Measurements from ENCODE around the gene ZNF223.

Gene ZNF223

DNA sequence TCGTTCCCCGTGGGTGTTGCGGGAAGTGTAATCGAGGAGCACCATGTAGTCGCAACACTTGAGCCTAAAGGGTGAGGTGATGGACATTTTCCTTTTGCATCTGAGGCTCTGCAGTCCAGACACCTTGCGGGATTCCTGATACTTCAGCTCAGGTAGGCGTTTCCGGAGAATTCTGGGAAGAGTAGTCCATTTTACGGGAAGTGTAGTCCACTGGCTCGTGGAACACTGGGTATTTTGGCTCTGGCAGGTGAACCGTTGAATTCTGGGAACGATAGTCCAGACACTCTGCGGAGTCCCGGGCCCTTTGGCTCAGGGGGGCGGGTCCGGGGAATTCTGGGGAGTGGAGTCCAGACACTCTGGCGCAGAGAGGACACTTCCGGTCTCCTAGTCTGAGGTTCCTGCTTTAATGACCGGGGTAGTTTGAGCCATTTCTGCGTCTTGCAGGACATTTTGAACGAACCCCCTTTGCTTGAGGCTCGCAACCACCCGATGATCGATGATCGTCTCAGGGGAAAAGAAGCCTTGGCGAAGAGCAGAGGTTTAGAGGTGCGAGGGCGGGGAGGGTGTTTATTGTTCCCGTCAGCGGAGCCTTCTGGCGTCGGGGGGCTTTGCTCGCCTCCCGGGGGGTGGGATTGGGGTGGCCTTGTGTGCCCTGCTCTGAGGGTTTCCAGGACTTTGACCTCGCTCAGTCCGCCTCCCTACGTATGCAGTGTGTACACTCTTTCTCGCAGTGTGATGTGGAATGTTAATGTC, at the start of gene ZNF223:
Gene ZNF223, plus strand, starts transcription at position 387 of the 753 bp plus-strand sequence. CDS start 3,141 bp downstream, outside the sequence.
- peaks cover 21% of the 10 kb centered on the region for H3K27me3 Mint-ChIP-seq
- peak within 1 kb of the TSS; percentile 78 for H3K27ac Mint-ChIP-seq
- peaks cover 35% of the 10 kb centered on the region for H3K36me3 Mint-ChIP-seq (ENCODE audit: low read depth)
- H3K4me1 Mint-ChIP-seq (ENCODE audit: low read depth), result peaks cover 29% of the 10 kb centered on the region
- H3K4me3 Mint-ChIP-seq, result peak within 1 kb of the TSS; percentile 87
- H3K9me3 Mint-ChIP-seq, result peaks cover 49% of the 10 kb centered on the region

DNA sequence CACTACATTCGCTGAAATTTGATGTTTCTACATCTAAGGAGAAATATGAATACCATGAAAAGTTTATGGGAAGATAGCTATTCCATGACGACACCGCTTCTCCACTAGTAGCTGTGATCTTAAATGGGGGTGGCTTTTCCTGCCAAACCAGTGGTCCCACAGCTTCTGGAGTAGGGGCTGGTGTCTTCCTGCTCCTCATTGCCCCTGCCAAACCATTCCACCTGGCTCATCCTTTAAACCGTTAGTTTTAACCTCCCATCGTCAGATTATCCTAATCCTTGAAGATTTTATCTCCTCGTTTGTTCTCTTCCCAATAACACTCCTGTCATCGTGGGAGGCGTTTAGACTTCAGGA, 49.6 kb upstream of the ZNF223 start:
- peaks cover 25% of the 10 kb centered on the region for H3K4me1 Mint-ChIP-seq (ENCODE audit: low read depth)
- H3K9me3 Mint-ChIP-seq, result peaks cover 41% of the 10 kb centered on the region
- H3K27me3 Mint-ChIP-seq, result no peaks in the 10 kb centered on the region
- H3K36me3 Mint-ChIP-seq (ENCODE audit: low read depth), result peaks cover 33% of the 10 kb centered on the region
- H3K4me3 Mint-ChIP-seq, result peak overlapping the region; percentile 98
- H3K27ac Mint-ChIP-seq, result peak overlapping the region; percentile 96

DNA sequence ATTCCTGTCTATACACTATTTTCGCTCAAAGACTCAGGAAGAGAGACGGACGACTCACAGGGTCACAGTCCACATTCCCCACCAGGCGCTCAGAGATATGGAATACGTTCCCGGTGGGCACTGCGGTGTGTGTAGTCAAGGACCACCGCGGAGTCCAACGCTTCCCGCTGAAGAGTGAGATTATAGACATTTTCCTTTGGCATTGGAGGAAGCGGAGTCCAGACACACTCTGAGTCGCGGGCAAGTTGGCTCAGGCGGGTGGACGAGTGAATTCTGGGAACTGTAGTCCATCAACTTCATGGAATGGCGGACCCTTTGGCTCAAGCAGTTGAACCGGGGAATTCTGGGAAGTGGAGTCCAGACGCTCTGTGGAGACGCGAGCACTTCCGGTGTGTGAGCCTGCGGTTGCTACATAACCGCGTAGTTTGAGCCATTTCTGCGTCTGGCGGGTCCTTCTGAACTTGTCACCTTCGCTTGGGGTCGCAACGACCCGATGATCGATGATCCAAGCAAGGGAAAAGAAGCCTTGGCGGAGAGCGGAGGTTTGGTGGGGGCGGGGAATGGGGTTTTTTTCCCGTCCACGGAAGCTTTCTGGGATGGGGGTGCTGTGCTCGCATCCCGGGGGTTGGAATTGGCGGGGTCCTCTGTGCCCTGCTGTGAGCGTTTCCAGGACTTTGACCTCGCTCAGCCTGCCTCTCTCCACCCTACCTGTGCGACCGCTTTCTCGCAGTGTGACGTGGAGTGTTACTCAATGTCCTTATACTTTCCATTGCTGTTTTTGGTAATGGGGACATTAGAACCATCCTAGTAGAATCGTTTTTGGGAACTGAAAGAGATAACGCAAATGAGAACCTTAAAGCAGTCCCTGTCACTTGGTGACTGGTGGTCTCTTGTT, 49.0 kb upstream of the ZNF223 start, which contains the start of gene ZNF230:
Gene ZNF230, plus strand, starts transcription at position 392 of the 895 bp plus-strand sequence. CDS start 4,122 bp downstream, outside the sequence.
- no peaks in the 10 kb centered on the region for H3K27me3 Mint-ChIP-seq
- H3K36me3 Mint-ChIP-seq (ENCODE audit: low read depth), result peaks cover 33% of the 10 kb centered on the region
- H3K27ac Mint-ChIP-seq, result peak within 1 kb of the TSS; percentile 96
- H3K4me3 Mint-ChIP-seq, result peak within 1 kb of the TSS; percentile 98
- peaks cover 43% of the 10 kb centered on the region for H3K9me3 Mint-ChIP-seq
- peaks cover 25% of the 10 kb centered on the region for H3K4me1 Mint-ChIP-seq (ENCODE audit: low read depth)

DNA sequence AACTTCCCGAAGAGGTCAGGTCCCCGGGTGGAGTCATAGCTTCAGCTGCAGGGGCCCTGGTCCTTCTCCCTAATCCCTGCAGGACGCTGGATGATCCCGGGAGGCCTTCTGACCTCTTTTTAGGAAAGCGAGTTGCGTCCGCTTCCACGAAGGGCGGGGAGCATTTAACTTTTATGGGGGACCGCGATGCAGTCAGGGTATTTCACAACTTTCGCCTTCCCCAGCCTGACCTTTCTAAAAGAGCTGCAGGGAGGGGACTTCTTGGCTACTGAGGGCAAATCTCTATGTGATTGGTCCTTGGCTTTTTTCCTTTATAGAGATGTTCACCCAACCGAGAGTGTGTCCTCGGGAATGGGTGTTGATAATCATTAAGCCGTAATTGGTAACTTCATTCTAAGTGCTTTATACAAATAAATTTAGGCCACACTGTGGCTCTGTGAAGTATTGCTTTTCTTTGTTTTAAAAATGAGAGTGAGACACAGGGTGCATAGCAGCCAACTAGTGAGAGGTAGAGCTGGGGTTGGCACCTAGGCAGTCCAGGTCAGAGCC, 48.3 kb upstream of the ZNF223 start:
- peaks cover 34% of the 10 kb centered on the region for H3K36me3 Mint-ChIP-seq (ENCODE audit: low read depth)
- peaks cover 44% of the 10 kb centered on the region for H3K9me3 Mint-ChIP-seq
- H3K27me3 Mint-ChIP-seq, result no peaks in the 10 kb centered on the region
- peak overlapping the region; percentile 96 for H3K27ac Mint-ChIP-seq
- peak overlapping the region; percentile 98 for H3K4me3 Mint-ChIP-seq
- H3K4me1 Mint-ChIP-seq (ENCODE audit: low read depth), result peaks cover 25% of the 10 kb centered on the region

DNA sequence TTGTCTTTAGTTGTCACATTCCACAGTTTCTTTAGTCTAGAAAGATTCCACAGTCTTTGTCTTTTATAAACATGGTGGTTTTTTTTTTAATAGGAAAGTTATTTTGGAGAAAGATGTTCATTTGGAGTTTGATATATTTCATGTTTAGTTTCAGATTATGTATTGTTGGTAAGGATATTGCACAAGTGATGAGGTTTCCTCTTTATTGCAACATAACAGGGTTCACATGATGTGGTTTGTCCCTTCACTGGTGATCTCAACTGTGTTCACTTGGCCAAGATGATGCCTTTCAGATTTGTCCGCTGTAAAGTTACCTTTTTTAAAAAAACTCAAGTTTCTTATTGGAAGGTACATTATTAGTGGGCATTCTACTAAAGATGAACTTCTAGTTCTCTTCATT, 45.9 kb upstream of the ZNF223 start:
- no peak overlapping the region for H3K4me3 Mint-ChIP-seq
- H3K27me3 Mint-ChIP-seq, result no peaks in the 10 kb centered on the region
- H3K4me1 Mint-ChIP-seq (ENCODE audit: low read depth), result peaks cover 25% of the 10 kb centered on the region
- H3K27ac Mint-ChIP-seq, result no peak overlapping the region
- H3K36me3 Mint-ChIP-seq (ENCODE audit: low read depth), result peaks cover 57% of the 10 kb centered on the region
- H3K9me3 Mint-ChIP-seq, result peaks cover 53% of the 10 kb centered on the region

DNA sequence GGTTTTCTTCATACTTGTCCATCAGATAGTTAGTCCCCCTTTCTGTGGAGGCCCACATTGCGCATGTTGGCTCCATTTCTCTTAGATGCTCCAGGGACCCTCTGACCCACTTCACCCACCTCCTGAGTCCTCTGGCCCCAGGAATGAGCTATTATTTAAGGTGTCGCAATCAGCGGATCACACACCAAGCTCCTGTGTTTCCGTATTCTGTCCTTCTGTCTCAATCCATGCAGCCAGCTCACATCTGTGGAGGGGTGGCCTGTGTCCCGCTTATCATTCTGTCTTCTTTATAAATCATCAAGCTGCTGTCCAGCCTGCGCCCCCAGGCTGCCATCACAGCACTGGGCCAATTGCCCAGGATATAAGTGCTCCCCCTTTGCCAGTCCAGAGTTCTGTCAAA, 44.4 kb upstream of the ZNF223 start:
- Mint-ChIP-seq H3K27me3 (no peaks in the 10 kb centered on the region), H3K9me3 (peaks cover 58% of the 10 kb centered on the region), H3K4me1 (ENCODE audit: low read depth) (peaks cover 17% of the 10 kb centered on the region), H3K4me3 (no peak overlapping the region), H3K36me3 (ENCODE audit: low read depth) (peaks cover 71% of the 10 kb centered on the region), H3K27ac (no peak overlapping the region)

DNA sequence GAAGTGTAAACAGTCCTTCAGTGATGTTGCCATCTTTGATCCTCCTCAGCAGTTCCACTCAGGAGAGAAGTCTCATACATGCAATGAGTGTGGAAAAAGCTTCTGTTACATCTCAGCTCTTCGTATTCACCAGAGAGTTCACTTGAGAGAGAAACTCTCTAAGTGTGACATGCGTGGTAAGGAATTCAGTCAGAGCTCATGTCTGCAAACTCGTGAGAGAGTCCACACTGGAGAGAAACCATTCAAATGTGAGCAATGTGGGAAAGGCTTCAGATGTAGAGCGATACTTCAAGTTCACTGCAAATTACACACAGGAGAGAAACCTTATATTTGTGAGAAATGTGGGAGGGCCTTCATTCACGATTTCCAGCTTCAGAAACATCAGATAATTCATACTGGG, 41.4 kb upstream of the ZNF223 start:
- no peaks in the 10 kb centered on the region for H3K27me3 Mint-ChIP-seq
- peaks cover 76% of the 10 kb centered on the region for H3K36me3 Mint-ChIP-seq (ENCODE audit: low read depth)
- H3K4me3 Mint-ChIP-seq, result no peak overlapping the region
- no peak overlapping the region for H3K27ac Mint-ChIP-seq
- peaks cover 4% of the 10 kb centered on the region for H3K4me1 Mint-ChIP-seq (ENCODE audit: low read depth)
- H3K9me3 Mint-ChIP-seq, result peaks cover 77% of the 10 kb centered on the region

DNA sequence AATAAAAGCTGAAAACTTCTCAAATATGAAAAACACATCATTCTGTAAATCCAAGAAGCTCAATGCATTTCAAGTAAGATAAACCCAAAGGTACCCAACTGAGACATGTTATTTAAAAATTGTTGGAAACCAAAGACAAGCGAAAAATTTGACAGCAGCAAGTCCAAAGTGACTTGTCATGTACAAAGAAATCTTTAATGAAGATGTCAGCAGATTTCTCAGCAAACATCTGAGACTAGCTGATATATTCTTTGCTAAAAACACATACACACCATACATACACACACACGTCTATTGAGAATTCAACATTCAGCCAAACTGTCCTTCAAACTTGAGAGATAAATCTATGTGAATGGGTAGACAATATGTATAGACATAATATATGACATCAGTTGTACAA, 32.3 kb upstream of the ZNF223 start:
- no peak overlapping the region for H3K4me3 Mint-ChIP-seq
- peaks cover 7% of the 10 kb centered on the region for H3K36me3 Mint-ChIP-seq (ENCODE audit: low read depth)
- peaks cover 18% of the 10 kb centered on the region for H3K27me3 Mint-ChIP-seq
- H3K27ac Mint-ChIP-seq, result no peak overlapping the region
- peaks cover 46% of the 10 kb centered on the region for H3K9me3 Mint-ChIP-seq
- peaks cover under 1% of the 10 kb centered on the region for H3K4me1 Mint-ChIP-seq (ENCODE audit: low read depth)

DNA sequence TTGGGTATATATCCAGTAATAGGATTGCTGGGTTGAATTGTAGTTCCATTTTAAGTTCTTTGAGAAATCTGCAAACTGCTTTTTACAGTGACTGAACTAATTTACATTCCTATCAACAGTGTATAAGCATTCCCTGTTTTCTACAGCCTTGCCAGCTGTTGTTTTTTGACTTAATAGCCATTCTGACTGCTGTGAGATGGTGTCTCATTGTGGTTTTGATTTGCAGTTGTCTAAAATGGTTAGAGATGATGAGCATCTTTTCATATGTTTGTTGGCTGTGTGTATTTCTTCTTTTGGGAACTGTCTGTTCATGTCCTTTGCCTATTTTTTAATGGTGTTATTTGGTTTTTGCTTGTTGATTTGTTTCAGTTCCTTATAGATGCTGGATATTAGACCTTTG, 30.6 kb upstream of the ZNF223 start:
- peaks cover 18% of the 10 kb centered on the region for H3K27me3 Mint-ChIP-seq
- H3K36me3 Mint-ChIP-seq (ENCODE audit: low read depth), result peaks cover 15% of the 10 kb centered on the region
- H3K4me3 Mint-ChIP-seq, result no peak overlapping the region
- peaks cover 18% of the 10 kb centered on the region for H3K4me1 Mint-ChIP-seq (ENCODE audit: low read depth)
- H3K27ac Mint-ChIP-seq, result no peak overlapping the region
- H3K9me3 Mint-ChIP-seq, result peaks cover 39% of the 10 kb centered on the region

DNA sequence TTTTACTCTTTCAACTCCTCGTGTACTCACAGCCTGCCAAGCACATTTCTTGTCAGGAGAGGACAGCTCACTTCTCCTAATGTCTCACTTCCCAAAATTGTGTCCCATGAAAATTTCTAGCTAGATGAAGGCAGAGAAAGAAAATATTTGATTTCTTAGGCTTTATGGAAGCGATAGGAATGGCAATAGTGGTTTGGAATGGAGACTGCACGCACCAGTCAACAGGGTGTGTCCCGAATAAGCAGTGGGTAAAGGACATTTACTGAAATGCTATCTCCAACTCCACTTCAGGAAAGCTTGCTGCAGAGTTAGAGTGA, 27.0 kb upstream of the ZNF223 start:
- peaks cover 34% of the 10 kb centered on the region for H3K9me3 Mint-ChIP-seq

DNA sequence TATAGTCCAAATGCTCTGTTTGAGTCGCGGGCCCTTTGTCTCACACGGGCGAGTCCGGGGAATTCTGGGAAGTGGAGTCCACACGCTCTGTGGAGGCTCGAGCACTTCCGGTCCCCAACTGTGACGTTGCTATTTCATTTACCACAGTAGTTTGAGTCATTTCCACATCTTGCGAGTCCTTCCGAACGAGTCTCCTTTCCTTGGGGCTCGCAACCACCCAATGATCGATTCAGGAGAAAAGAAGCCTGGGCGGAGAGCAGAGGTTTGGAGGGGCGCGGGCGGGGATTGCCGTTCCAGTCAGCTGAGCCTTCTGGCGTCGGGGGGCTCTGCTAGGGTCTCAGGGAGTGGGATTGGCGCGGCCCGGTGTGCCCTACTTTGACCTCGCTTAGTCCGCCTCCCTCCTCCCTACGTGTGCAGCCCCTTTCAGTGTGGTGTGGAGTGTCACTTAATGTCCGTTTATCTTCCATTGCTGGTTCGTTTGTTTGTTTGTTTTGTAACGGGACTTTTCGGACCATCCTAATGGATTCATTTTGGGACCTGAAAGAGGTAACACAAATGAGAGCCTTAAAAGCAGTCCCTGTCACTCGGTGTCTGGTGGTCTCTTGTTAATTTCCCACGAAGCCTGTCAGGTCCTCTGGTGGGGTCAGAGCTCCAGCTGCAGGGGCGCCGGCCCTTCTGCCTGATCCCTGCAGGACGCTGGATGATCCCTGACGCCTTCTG, 26.5 kb upstream of the ZNF223 start, which contains the start of gene ZNF222:
Gene ZNF222, plus strand, starts transcription at position 163 of the 720 bp plus-strand sequence. Its CDS starts 58 bp downstream, at position 221.
- H3K27ac Mint-ChIP-seq, result peak within 1 kb of the TSS; percentile 81
- peaks cover 7% of the 10 kb centered on the region for H3K27me3 Mint-ChIP-seq
- peaks cover 21% of the 10 kb centered on the region for H3K4me1 Mint-ChIP-seq (ENCODE audit: low read depth)
- peak within 1 kb of the TSS; percentile 93 for H3K4me3 Mint-ChIP-seq
- H3K36me3 Mint-ChIP-seq (ENCODE audit: low read depth), result peaks cover 54% of the 10 kb centered on the region
- H3K9me3 Mint-ChIP-seq, result peaks cover 31% of the 10 kb centered on the region

More for the DNA sequence above, 27.0 kb upstream of the ZNF223 start:
- peaks cover 48% of the 10 kb centered on the region for H3K36me3 Mint-ChIP-seq (ENCODE audit: low read depth)
- H3K27me3 Mint-ChIP-seq, result peaks cover 12% of the 10 kb centered on the region
- H3K4me3 Mint-ChIP-seq, result peak overlapping the region; percentile 93
- H3K4me1 Mint-ChIP-seq (ENCODE audit: low read depth), result peaks cover 21% of the 10 kb centered on the region
- H3K27ac Mint-ChIP-seq, result peak overlapping the region; percentile 81

DNA sequence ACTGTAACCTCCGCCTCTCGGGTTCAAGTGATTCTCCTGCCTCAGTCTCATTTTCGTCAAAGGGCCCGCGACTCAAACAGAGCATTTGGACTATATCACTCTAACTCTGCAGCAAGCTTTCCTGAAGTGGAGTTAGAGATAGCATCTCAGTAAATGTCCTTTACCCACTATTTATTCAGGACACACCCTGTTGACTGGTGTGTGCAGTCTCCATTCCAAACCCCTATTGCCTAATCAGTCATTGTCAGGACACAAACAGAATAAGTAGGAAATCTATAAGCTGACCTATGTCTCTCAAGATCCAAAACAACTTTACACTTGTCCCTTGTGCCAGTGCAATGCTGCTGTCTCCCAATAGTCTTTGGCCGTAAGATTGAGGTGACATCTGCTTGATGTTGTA, 25.2 kb upstream of the ZNF223 start:
- Mint-ChIP-seq H3K27me3 (peaks cover 4% of the 10 kb centered on the region), H3K4me3 (peak overlapping the region; percentile 15), H3K4me1 (ENCODE audit: low read depth) (peaks cover 21% of the 10 kb centered on the region), H3K27ac (no peak overlapping the region), H3K36me3 (ENCODE audit: low read depth) (peaks cover 66% of the 10 kb centered on the region), H3K9me3 (peaks cover 35% of the 10 kb centered on the region)

DNA sequence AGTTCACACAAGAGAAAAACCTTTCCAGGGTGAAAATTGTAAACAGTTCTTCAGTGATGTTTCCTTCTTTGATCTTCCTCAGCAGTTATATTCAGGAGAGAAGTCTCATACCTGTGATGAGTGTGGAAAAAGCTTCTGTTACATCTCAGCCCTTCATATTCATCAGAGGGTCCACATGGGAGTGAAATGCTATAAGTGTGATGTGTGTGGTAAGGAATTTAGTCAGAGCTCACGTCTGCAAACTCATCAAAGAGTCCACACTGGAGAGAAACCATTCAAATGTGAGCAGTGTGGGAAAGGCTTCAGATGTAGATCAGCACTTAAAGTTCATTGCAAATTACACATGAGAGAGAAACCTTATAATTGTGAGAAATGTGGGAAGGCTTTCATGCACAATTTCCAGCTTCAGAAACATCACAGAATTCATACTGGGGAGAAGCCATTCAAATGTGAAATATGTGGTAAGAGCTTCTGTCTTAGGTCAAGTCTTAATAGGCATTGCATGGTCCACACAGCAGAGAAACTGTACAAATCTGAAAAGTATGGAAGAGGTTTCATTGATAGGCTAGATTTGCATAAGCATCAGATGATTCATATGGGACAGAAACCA, 19.7 kb upstream of the ZNF223 start:
- no peaks in the 10 kb centered on the region for H3K4me1 Mint-ChIP-seq (ENCODE audit: low read depth)
- peaks cover 64% of the 10 kb centered on the region for H3K9me3 Mint-ChIP-seq
- no peak overlapping the region for H3K27ac Mint-ChIP-seq
- H3K4me3 Mint-ChIP-seq, result no peak overlapping the region
- peaks cover 75% of the 10 kb centered on the region for H3K36me3 Mint-ChIP-seq (ENCODE audit: low read depth)
- no peaks in the 10 kb centered on the region for H3K27me3 Mint-ChIP-seq

DNA sequence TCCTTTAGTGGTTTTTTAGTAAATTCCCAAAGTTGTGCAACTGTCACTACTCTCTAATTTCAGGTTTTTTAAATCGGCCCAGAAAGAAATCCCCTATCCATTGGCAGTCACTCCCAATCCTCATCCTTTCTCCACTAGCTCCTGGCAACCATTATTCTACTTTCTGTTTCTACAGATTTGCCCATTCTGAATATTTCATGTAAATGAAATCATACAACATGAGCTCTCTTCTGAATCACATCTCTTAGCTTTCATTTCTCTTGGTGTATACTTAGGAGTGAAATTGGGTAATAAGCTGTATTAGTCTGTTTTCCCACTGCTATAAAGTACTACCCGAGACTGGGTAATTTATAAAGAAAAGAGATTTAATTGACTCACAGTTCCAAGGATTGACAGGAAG, 9.7 kb upstream of the ZNF223 start:
- peaks cover 23% of the 10 kb centered on the region for H3K27me3 Mint-ChIP-seq
- no peaks in the 10 kb centered on the region for H3K4me1 Mint-ChIP-seq (ENCODE audit: low read depth)
- H3K36me3 Mint-ChIP-seq (ENCODE audit: low read depth), result peaks cover 8% of the 10 kb centered on the region
- peaks cover 44% of the 10 kb centered on the region for H3K9me3 Mint-ChIP-seq
- no peak overlapping the region for H3K4me3 Mint-ChIP-seq
- H3K27ac Mint-ChIP-seq, result no peak overlapping the region
